Activated naive CD8-positive, alpha-beta T cell treated with anti-CD3 and anti-CD28 coated beads, Interleukin-2, amount 50 U/mL, for 24 hours (primary cell): ENCODE data around the gene CA9.

Experiments used
- ATAC-seq: fragments of 150-1000 bp; cut with Tn5 transposase; one replicate; pipeline ENCODE4 v1.10.0; 2021
- DNase-seq: peaks from one replicate; pipeline ENCODE4 v3.0.0; 2021
- H3K27ac Mint-ChIP-seq: one replicate; pipeline ENCODE4 v1.8.0; 2021; ENCODE audit warnings: mild to moderate bottlenecking, mixed read lengths
- H3K27me3 Mint-ChIP-seq: one replicate; pipeline ENCODE4 v1.8.0; 2021; ENCODE audit warnings: mixed read lengths
- H3K36me3 Mint-ChIP-seq: one replicate; pipeline ENCODE4 v1.8.0; 2021; ENCODE audit warnings: low read depth, mixed read lengths
- H3K4me1 Mint-ChIP-seq: one replicate; pipeline ENCODE4 v1.8.0; 2021; ENCODE audit warnings: mixed read lengths
- H3K4me3 Mint-ChIP-seq: one replicate; pipeline ENCODE4 v1.8.0; 2021; ENCODE audit warnings: mild to moderate bottlenecking, moderate library complexity, mixed read lengths
- H3K9me3 Mint-ChIP-seq: one replicate; pipeline ENCODE4 v1.8.0; 2021; ENCODE audit warnings: mixed read lengths

The CA9 gene

GRCh38 chr9:35679091-35679490 lies 5.4 kb downstream of the CA9 start:
- no peak overlapping the region for H3K27ac Mint-ChIP-seq
- peaks cover 8% of the 10 kb centered on the region for H3K4me1 Mint-ChIP-seq
- peaks cover 11% of the 10 kb centered on the region for H3K27me3 Mint-ChIP-seq
- no peaks in the 10 kb centered on the region for H3K36me3 Mint-ChIP-seq
- no peaks in the 10 kb centered on the region for H3K9me3 Mint-ChIP-seq
- ATAC-seq: no peak
- no peak for DNase-seq
- H3K4me3 Mint-ChIP-seq: no peak overlapping the region

- Mint-ChIP-seq H3K4me1 (peaks cover 5% of the 10 kb centered on the region), H3K36me3 (no peaks in the 10 kb centered on the region), H3K9me3 (no peaks in the 10 kb centered on the region), H3K27ac (no peak overlapping the region), H3K4me3 (no peak overlapping the region), H3K27me3 (peaks cover 6% of the 10 kb centered on the region)
- DNase-seq (no peak), ATAC-seq (no peak)
These were observed 6.1 kb downstream of the CA9 start for GRCh38 chr9:35679766-35680330.

DNA sequence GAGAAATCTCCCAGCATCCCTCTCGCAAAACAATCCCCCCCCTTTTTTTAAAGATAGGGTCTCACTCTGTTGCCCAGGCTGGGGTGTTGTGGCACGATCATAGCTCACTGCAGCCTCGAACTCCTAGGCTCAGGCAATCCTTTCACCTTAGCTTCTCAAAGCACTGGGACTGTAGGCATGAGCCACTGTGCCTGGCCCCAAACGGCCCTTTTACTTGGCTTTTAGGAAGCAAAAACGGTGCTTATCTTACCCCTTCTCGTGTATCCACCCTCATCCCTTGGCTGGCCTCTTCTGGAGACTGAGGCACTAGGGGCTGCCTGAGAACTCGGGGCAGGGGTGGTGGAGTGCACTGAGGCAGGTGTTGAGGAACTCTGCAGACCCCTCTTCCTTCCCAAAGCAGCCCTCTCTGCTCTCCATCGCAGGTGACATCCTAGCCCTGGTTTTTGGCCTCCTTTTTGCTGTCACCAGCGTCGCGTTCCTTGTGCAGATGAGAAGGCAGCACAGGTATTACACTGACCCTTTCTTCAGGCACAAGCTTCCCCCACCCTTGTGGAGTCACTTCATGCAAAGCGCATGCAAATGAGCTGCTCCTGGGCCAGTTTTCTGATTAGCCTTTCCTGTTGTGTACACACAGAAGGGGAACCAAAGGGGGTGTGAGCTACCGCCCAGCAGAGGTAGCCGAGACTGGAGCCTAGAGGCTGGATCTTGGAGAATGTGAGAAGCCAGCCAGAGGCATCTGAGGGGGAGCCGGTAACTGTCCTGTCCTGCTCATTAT lies 6.8 kb downstream of the CA9 start:
- Mint-ChIP-seq H3K9me3 (no peaks in the 10 kb centered on the region), H3K27me3 (peaks cover 6% of the 10 kb centered on the region), H3K4me1 (peaks cover 5% of the 10 kb centered on the region), H3K4me3 (no peak overlapping the region), H3K27ac (no peak overlapping the region), H3K36me3 (no peaks in the 10 kb centered on the region)
- no peak for DNase-seq
- ATAC-seq: no peak

- H3K4me3 Mint-ChIP-seq: no peak overlapping the region
- no peak overlapping the region for H3K27ac Mint-ChIP-seq
- no peaks in the 10 kb centered on the region for H3K9me3 Mint-ChIP-seq
- peaks cover 2% of the 10 kb centered on the region for H3K27me3 Mint-ChIP-seq
- no peak for DNase-seq
- peaks cover 1% of the 10 kb centered on the region for H3K4me1 Mint-ChIP-seq
- H3K36me3 Mint-ChIP-seq: no peaks in the 10 kb centered on the region
- no peak for ATAC-seq
These were observed 7.7 kb downstream of the CA9 start for GRCh38 chr9:35681341-35682002.

- no peak for DNase-seq
- H3K4me3 Mint-ChIP-seq: no peak overlapping the region
- H3K4me1 Mint-ChIP-seq: no peaks in the 10 kb centered on the region
- ATAC-seq: no peak
- no peaks in the 10 kb centered on the region for H3K27me3 Mint-ChIP-seq
- H3K9me3 Mint-ChIP-seq: no peaks in the 10 kb centered on the region
- H3K27ac Mint-ChIP-seq: no peak overlapping the region
- no peaks in the 10 kb centered on the region for H3K36me3 Mint-ChIP-seq
These were observed 8.3 kb downstream of the CA9 start for GRCh38 chr9:35682051-35682450.

- H3K36me3 Mint-ChIP-seq: no peaks in the 10 kb centered on the region
- no peak overlapping the region for H3K4me3 Mint-ChIP-seq
- no peak overlapping the region for H3K27ac Mint-ChIP-seq
- H3K27me3 Mint-ChIP-seq: no peaks in the 10 kb centered on the region
- no peak for ATAC-seq
- H3K9me3 Mint-ChIP-seq: no peaks in the 10 kb centered on the region
- peaks cover 4% of the 10 kb centered on the region for H3K4me1 Mint-ChIP-seq
- DNase-seq: no peak
These were observed 9.0 kb downstream of the CA9 start for GRCh38 chr9:35682520-35683315.

GRCh38 chr9:35683323-35683722 lies 9.6 kb downstream of the CA9 start:
- Mint-ChIP-seq H3K4me1 (peaks cover 8% of the 10 kb centered on the region), H3K4me3 (no peak overlapping the region), H3K27me3 (no peaks in the 10 kb centered on the region), H3K36me3 (no peaks in the 10 kb centered on the region), H3K9me3 (no peaks in the 10 kb centered on the region), H3K27ac (no peak overlapping the region)
- DNase-seq: no peak
- ATAC-seq: no peak

GRCh38 chr9:35684921-35685320 lies 11.2 kb downstream of the CA9 start:
- DNase-seq (no peak), ATAC-seq (no peak)
- Mint-ChIP-seq H3K36me3 (no peaks in the 10 kb centered on the region), H3K27ac (no peak overlapping the region), H3K4me1 (peaks cover 18% of the 10 kb centered on the region), H3K9me3 (no peaks in the 10 kb centered on the region), H3K27me3 (no peaks in the 10 kb centered on the region), H3K4me3 (no peak overlapping the region)

DNA sequence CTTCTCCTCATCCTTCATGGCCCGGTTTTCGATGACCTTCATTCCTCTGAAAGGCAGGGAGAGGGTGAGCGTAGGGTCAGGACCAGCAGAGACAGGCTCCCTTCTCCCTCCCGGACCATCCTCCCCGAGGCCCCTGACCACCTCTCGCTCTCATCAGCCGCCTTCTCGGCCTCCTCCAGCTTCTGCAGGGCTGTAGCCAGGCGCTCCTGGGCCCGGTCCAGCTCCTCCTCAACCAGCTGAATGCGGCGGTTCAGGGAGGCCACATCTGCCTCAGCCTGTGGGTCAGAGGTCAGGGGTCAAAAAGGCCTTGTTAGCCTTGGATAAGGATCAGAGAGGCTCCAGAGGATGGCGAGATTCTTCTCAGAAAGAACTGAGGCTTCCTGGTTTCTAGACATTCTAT lies 11.8 kb downstream of the CA9 start:
- Mint-ChIP-seq H3K4me3 (no peak overlapping the region), H3K36me3 (no peaks in the 10 kb centered on the region), H3K9me3 (no peaks in the 10 kb centered on the region), H3K27me3 (no peaks in the 10 kb centered on the region), H3K27ac (no peak overlapping the region), H3K4me1 (peaks cover 18% of the 10 kb centered on the region)
- DNase-seq (no peak), ATAC-seq (no peak)

DNA sequence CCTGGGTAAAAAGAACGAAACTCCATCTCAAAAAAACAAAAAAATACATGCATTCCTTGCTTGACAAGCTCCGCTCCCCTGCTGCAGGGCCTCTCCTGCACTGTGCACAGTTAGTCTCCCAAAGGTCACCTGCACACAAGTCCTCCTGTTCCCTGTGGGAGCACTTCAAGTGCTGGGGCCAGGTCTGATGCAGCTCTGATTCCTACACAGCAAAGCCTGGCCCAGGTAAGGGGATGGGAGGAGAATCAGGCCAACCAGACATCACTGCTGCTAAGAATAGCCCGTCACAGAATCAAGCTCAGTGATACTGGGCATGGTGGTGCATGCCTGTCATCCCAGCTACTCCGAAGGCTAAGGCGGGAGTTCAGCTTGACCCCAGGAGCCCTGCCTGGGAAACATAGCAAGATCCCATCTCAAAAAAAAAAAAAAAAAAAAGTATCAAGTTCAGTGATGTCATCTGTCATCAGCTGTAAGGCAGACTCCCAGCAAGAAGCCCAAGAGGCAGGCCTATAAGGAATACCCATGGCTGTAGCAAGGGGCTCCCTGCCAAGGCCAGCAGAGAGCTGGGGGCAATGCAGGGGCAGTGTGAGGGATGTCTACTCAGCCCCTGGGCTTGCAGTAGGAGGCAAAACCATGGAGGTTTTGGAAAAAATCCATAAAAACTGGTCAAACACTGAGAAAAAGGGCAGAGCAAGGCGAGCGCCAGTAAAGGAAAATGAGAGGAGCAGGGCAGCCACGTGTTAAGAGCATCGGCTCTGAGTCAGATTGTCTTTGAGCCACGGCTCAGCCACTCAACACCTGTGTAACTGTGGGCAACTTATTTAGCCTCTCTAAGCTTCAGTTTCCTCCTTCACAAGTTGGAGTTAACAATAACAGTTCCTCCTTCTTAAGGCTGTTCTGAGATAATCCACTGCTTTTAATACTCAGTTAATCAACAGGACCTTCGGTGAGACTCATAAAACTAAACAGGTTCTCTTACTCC lies 12.8 kb downstream of the CA9 start:
- no peaks in the 10 kb centered on the region for H3K36me3 Mint-ChIP-seq
- no peak overlapping the region for H3K4me3 Mint-ChIP-seq
- no peaks in the 10 kb centered on the region for H3K27me3 Mint-ChIP-seq
- H3K4me1 Mint-ChIP-seq: peaks cover 20% of the 10 kb centered on the region
- H3K27ac Mint-ChIP-seq: no peak overlapping the region
- DNase-seq: no peak
- ATAC-seq: no peak
- no peaks in the 10 kb centered on the region for H3K9me3 Mint-ChIP-seq

- H3K9me3 Mint-ChIP-seq: no peaks in the 10 kb centered on the region
- DNase-seq: no peak
- no peak overlapping the region for H3K4me3 Mint-ChIP-seq
- H3K4me1 Mint-ChIP-seq: peaks cover 20% of the 10 kb centered on the region
- no peak for ATAC-seq
- H3K27me3 Mint-ChIP-seq: no peaks in the 10 kb centered on the region
- H3K36me3 Mint-ChIP-seq: no peaks in the 10 kb centered on the region
- H3K27ac Mint-ChIP-seq: no peak overlapping the region
These were observed 13.6 kb downstream of the CA9 start for GRCh38 chr9:35687306-35687705.

- H3K27ac Mint-ChIP-seq: no peak overlapping the region
- H3K9me3 Mint-ChIP-seq: no peaks in the 10 kb centered on the region
- ATAC-seq (no peak), DNase-seq (no peak)
- no peaks in the 10 kb centered on the region for H3K36me3 Mint-ChIP-seq
- H3K4me1 Mint-ChIP-seq: peaks cover 20% of the 10 kb centered on the region
- H3K27me3 Mint-ChIP-seq: no peaks in the 10 kb centered on the region
- no peak overlapping the region for H3K4me3 Mint-ChIP-seq
These were observed 14.3 kb downstream of the CA9 start for GRCh38 chr9:35687972-35688557.
